Right atrium auricular region (tissue), 2 donors: ENCODE results near the gene STOML3. TPM values are rescaled to one million over a fixed set of nuclear protein-coding genes. Genes with fewer than 3 reads are reported as not detected.

Source experiments
- DNase-seq: peaks from one replicate; pipeline ENCODE4 v3.0.0-alpha.2; 2019; ENCODE audit warnings: low spot score
- H3K27ac ChIP-seq, 2 donors: fragments of 200-600 bp; sonication (generic); 1 replicate in 1 of 2; 2 replicates in 1 of 2; pipeline ENCODE4 v1.5.1; 2016 to 2019
- H3K27me3 ChIP-seq, 2 donors: fragments of 200-600 bp; sonication (generic); one replicate each; pipeline versions ENCODE4 v1.5.1 to v1.6.0; 2017 to 2019
- H3K36me3 ChIP-seq: fragments of 200-600 bp; sonication (generic); one replicate; pipeline ENCODE4 v1.5.1; 2016
- H3K4me1 ChIP-seq, 2 donors: fragments of 200-600 bp; sonication (generic); one replicate each; pipeline versions ENCODE4 v1.5.1 to v1.6.0; 2017 to 2019
- H3K4me3 ChIP-seq, 2 donors: fragments of 200-600 bp; sonication (generic); 1 replicate in 1 of 2; 2 replicates in 1 of 2; pipeline ENCODE4 v1.5.1; 2017 to 2019; ENCODE audit warnings: mild to moderate bottlenecking in 1 of 2, moderate library complexity in 1 of 2
- H3K9me3 ChIP-seq, 2 donors: fragments of 200-600 bp; sonication (generic); one replicate each; pipeline ENCODE4 v1.5.1; 2019
- CTCF ChIP-seq, 2 donors: fragments of 200-600 bp; sonication (generic); IDR thresholded peaks; one replicate each; pipeline ENCODE4 v1.5.1; 2019; ENCODE audit warnings: antibody characterized with exemption in 2 of 2
- total RNA-seq, 2 donors: library from RNA; depleted of rRNA; stranded (reverse); fragments of >200 nt; gene quantifications; one replicate each; pipeline ENCODE4 v1.1.0, GENCODE V29; 2016

STOML3 gene
- total RNA-seq, 2 donors from 2014 or later, result not detected

DNA sequence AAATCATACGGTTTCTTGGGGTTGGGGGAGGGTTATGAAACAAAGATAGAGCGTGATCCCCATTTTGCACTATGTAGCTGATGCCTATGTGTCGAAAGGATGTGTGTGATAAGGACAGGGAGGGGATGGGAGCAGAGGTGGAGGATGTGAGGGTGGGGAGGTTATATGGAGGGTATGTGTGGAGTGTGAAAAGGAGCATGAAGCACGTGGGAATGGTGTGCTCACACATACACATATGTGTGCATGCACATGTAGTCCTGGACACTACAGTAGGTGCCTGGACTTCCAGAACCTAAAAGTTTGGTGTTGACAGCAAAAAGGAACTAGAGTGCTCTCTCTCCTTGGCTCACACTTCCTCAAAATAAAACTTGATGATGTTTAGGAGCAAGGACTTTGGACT is 25.4 kb downstream of the STOML3 start:
- H3K27ac ChIP-seq, result no peak overlapping the region

GRCh38 chr13:38960175-38960574 is 30.5 kb downstream of the STOML3 start:
- Histone ChIP-seq H3K4me1 (no peaks in the 10 kb centered on the region), H3K27ac (no peak overlapping the region), H3K27me3 (no peaks in the 10 kb centered on the region), H3K36me3 (no peaks in the 10 kb centered on the region), H3K4me3 (no peak overlapping the region), H3K9me3 (peaks cover 0 to 10% of the 10 kb centered on the region in 2 donors)
- no peak for DNase-seq
- no peak for TF ChIP-seq CTCF (IDR thresholded peaks at IDR 0.05)

More for the DNA sequence above, 25.4 kb downstream of the STOML3 start:
- Histone ChIP-seq H3K36me3 (no peaks in the 10 kb centered on the region), H3K27me3 (no peaks in the 10 kb centered on the region), H3K4me3 (no peak overlapping the region), H3K4me1 (no peaks in the 10 kb centered on the region), H3K9me3 (peaks cover 0 to 5% of the 10 kb centered on the region in 2 donors)
- no peak for DNase-seq
- no peak for TF ChIP-seq CTCF (IDR thresholded peaks at IDR 0.05)

GRCh38 chr13:38957794-38958592 is 32.6 kb downstream of the STOML3 start:
- DNase-seq, result no peak
- Histone ChIP-seq H3K4me3 (no peak overlapping the region), H3K27me3 (no peaks in the 10 kb centered on the region), H3K9me3 (peaks cover 0 to 10% of the 10 kb centered on the region in 2 donors), H3K27ac (no peak overlapping the region), H3K36me3 (no peaks in the 10 kb centered on the region), H3K4me1 (no peaks in the 10 kb centered on the region)
- TF ChIP-seq CTCF (IDR thresholded peaks at IDR 0.05), result no peak

GRCh38 chr13:38954844-38955243 is 35.8 kb downstream of the STOML3 start:
- no peak overlapping the region for H3K27ac ChIP-seq
- H3K27me3 ChIP-seq, result no peaks in the 10 kb centered on the region
- no peak for TF ChIP-seq CTCF (IDR thresholded peaks at IDR 0.05)
- no peak overlapping the region for H3K4me3 ChIP-seq
- DNase-seq, result no peak
- H3K4me1 ChIP-seq, result no peaks in the 10 kb centered on the region
- no peaks in the 10 kb centered on the region for H3K36me3 ChIP-seq
- H3K9me3 ChIP-seq, result peaks cover 0 to 3% of the 10 kb centered on the region in 2 donors

DNA sequence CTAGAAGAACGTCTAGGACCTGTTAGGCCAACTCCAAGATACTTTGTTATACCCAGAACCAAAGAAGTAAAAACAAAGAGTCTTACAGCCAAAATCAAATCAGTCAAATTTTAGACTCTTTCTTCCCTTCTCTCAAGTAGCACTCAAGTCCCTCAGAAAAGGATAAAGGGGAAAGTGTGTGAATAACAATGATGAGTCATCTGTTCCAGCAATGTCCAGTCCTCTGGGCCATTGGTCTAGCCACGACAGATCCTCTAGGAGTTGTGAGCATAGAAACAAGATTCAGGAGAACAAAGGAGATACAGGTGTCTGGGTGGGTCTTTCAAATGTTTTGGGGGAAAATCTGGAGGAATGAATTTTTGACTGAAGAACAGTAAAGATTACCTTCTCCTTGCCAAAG is 36.3 kb downstream of the STOML3 start:
- no peaks in the 10 kb centered on the region for H3K4me1 ChIP-seq
- H3K4me3 ChIP-seq, result no peak overlapping the region
- no peaks in the 10 kb centered on the region for H3K36me3 ChIP-seq
- H3K27me3 ChIP-seq, result no peaks in the 10 kb centered on the region
- no peak for TF ChIP-seq CTCF (IDR thresholded peaks at IDR 0.05)
- no peak for DNase-seq
- H3K9me3 ChIP-seq, result peaks cover 0 to 8% of the 10 kb centered on the region in 2 donors
- no peak overlapping the region for H3K27ac ChIP-seq

DNA sequence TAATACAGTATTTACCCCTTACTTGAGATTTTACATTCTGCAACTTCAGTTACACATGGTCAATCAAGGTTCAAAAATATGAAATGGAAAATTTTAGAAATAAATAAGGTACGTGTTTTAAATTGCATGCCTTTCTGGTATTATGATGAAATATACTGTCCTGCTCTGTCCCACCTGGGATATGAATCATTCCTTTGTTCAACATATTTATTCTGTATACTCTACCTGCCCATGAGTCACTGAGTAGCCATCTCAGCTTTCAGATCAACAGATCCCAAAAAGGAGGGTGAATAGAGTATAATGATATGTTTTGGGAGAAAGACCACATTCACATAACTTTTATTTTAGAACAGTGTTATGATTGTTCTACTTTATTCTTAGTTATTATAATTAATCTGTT is 37.8 kb downstream of the STOML3 start:
- no peak overlapping the region for H3K4me3 ChIP-seq
- no peak for TF ChIP-seq CTCF (IDR thresholded peaks at IDR 0.05)
- H3K36me3 ChIP-seq, result no peaks in the 10 kb centered on the region
- H3K27ac ChIP-seq, result no peak overlapping the region
- no peak for DNase-seq
- H3K9me3 ChIP-seq, result peaks cover 0 to 9% of the 10 kb centered on the region in 2 donors
- H3K27me3 ChIP-seq, result no peaks in the 10 kb centered on the region
- H3K4me1 ChIP-seq, result no peaks in the 10 kb centered on the region
